Epithelial cell of esophagus (primary cell): ENCODE results near the gene ACBD3.

Experiments
- DNase-seq: peaks from one replicate; pipeline ENCODE4 v3.0.0; 2010; ENCODE audit warnings: low read depth
- H3K4me3 ChIP-seq: 2 replicates; pipeline ENCODE4 v1.5.1; 2011; ENCODE audit warnings: mild to moderate bottlenecking, low read length, control low read depth
- TF ChIP-seq, protein P1 (sequence below): IDR thresholded peaks from 2 replicates; pipeline ENCODE4 v1.5.1; 2011; ENCODE audit warnings: low read depth, mild to moderate bottlenecking, low read length, control low read depth, inconsistent platforms; ENCODE audit not compliant: insufficient read depth; ENCODE audit errors: missing control alignments

ACBD3 gene

DNA sequence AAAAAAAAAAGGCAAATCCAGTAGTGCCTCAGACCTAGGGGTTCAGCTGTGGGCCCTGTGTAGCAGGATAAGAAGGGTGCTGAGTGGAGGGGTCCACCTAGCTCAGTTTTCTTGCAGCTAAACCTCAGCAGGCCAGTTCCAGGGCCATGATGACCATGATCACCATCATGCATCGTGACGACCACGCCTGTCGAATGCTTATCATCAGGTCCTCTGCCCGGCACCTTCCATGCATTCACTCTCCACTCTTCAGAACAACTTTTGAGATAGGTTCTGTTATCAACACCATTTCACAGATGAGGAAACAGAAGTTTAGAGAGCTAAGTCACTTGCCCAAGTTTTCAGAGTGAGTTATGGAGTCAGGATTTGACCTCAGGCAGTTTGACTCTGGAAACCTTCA is 54.9 kb downstream of the ACBD3 start:
- no peak overlapping the region for H3K4me3 ChIP-seq
- no peak for DNase-seq
- TF ChIP-seq, protein P1, sequence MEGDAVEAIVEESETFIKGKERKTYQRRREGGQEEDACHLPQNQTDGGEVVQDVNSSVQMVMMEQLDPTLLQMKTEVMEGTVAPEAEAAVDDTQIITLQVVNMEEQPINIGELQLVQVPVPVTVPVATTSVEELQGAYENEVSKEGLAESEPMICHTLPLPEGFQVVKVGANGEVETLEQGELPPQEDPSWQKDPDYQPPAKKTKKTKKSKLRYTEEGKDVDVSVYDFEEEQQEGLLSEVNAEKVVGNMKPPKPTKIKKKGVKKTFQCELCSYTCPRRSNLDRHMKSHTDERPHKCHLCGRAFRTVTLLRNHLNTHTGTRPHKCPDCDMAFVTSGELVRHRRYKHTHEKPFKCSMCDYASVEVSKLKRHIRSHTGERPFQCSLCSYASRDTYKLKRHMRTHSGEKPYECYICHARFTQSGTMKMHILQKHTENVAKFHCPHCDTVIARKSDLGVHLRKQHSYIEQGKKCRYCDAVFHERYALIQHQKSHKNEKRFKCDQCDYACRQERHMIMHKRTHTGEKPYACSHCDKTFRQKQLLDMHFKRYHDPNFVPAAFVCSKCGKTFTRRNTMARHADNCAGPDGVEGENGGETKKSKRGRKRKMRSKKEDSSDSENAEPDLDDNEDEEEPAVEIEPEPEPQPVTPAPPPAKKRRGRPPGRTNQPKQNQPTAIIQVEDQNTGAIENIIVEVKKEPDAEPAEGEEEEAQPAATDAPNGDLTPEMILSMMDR: no peak

DNA sequence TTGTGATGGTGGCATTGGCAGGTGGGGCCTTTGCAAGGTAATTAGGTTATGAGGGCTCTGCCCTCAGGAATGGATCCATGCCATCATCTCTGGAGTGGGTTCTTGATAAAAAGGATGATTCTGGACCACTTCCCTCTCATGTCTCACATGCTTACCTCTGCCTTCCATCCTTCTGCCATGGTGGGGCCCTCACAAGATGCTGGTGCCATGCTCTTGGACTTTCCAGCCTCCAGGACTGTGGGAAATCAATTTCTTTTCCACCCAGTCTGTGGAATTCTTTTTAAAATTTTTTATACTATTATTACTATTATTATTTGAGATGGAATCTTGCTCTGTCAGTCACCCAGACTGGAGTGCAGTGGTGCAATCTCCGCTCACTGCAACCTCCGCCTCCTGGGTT is 57.3 kb downstream of the ACBD3 start:
- no peak overlapping the region for H3K4me3 ChIP-seq
- DNase-seq: no peak
- TF ChIP-seq, protein P1: no peak

DNA sequence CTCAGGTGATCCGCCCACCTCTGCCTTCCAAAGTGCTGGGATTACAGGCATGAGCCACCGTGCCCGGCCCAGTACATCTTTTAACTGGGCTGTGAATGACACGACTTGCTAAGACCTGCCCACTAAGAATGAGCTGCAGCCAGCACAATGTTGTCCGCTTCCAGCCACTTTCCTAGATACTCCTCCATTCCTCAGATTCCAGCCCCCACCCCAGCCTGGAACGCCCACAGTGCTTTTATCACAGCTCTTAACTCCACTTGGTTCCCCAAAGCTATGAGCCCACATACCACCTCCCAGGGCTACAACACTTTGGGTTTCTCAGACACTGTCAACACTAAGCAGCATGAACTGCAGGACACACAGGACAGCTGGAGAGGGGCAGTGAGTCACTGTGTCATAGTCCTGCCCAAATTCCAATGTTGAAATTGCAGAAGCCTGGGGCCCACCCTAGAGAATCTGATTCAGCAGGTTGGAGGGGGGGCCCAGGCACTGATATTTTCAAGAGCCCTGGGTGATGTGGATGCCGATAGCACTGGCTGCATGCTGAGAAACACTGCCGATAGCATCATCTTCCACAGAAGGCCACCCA is 58.0 kb downstream of the ACBD3 start:
- TF ChIP-seq, protein P1: no peak
- H3K4me3 ChIP-seq: no peak overlapping the region
- peak; percentile 89 for DNase-seq

DNA sequence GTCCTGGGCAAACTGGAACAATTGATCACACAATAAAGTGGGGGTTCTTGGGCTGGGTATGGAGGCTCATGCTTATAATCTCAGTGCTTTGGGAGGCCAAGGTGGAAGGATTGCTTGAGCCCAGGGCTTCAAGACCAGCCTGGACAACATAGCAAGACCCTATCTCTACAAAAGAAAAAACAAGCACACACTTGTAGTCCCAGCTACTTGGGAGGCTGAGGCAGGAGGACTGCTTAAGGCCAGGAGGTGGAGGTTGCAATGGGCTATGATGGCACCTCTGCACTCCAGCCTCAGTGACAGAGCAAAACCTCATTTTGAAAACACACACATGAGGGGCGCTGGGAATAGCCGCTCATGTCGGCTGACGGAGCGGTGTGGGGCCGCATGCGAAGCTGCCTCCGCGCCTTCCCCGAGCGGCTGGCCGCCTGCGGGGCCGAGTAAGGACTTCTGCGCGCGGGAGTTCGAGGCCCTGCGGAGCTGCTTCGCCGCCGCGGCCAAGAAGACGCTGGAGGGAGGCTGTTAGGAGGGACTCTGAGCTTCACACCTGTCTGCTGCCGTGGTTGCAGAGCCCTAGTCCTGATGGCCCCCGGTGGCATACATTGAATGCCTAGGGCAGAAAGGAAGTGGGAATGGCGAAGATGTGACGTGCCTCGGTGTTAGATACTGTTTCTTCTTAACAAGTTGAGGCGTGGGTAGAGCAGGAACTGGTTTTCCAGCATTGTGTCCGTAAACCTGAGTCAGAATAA is 59.5 kb downstream of the ACBD3 start:
- peak; percentile 95 for DNase-seq
- H3K4me3 ChIP-seq: no peak overlapping the region
- TF ChIP-seq, protein P1: no peak

DNA sequence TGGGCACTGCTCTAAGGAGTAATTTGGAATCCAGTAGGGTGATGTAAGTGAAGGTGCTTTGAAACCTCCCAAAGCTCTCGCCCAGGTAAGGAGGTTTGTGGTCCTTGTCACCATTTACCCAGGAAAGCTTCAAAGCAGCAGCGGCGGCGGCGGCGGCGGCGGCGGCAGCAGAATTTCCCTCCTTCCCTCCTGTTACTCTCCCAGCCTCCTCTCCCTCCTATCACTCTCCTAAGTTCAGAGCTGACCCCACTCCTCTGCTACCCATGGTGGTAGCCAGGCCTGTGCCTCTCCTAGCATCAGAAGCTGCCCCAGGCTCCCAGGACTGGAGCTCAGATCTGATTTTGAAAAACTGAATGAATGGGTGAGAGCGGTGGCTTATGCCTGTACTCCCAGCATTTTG is 60.7 kb downstream of the ACBD3 start:
- DNase-seq: no peak
- TF ChIP-seq, protein P1: no peak
- H3K4me3 ChIP-seq: no peak overlapping the region

DNA sequence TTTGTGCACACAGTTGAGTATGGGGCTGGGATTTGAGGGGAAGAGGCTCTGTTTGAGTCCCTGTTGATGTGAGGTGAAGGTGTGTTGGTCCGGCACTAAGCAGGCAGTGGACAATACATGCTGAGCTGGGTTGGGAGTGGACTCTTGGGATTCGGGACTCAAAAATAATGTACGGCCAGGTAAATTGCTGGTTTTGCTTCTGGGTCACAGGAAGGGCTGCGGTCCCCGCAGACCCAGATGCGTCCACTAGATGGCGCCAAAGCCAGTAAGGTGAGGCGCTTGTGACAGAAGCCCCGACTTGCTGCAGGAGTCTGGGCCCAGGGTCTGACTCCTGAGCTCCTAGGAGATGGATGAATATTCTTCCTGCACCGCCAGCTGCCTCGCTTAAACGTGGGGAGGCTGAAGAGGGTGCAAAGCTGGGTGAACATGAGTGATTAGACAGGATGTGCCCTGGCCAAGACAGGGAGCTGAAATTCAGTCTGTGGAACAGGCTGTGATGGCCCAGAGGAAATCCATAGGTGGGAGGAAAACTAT is 61.4 kb downstream of the ACBD3 start:
- TF ChIP-seq, protein P1: peak; percentile 95
- DNase-seq: peak; percentile 88
- no peak overlapping the region for H3K4me3 ChIP-seq
